ENCODE measurements around the gene PHF24. TPM values are rescaled to one million over a fixed set of nuclear protein-coding genes. Genes with fewer than 3 reads are reported as not detected.

Gene PHF24
- polyA plus RNA-seq, 5 donors: 0.19 to 0.81 (median 0.54) TPM

Other genes with a start within 250 kb of the PHF24 start
- 100 to 1,000 TPM; 106 to 169 (median 142) TPM for gene CCL21, start 248.1 kb upstream of the PHF24 start, polyA plus RNA-seq (ENCODE audit: insufficient read depth in 1 of 5, insufficient read length in 5 of 5, low replicate concordance in 1 of 5)
- gene DNAJB5, start 31.5 kb downstream of the PHF24 start, polyA plus RNA-seq (ENCODE audit: insufficient read depth in 1 of 5, insufficient read length in 5 of 5, low replicate concordance in 1 of 5): 10 to 100 TPM in 2 of 5 donors, 1 to 10 TPM in 3; 7.5 to 12.5 (median 9.3) TPM
- gene VCP, start 114.3 kb downstream of the PHF24 start, polyA plus RNA-seq (ENCODE audit: insufficient read depth in 1 of 5, insufficient read length in 5 of 5, low replicate concordance in 1 of 5): 100 to 1,000 TPM; 182 to 231 (median 209) TPM
- gene FANCG, start 121.7 kb downstream of the PHF24 start, polyA plus RNA-seq (ENCODE audit: insufficient read depth in 1 of 5, insufficient read length in 5 of 5, low replicate concordance in 1 of 5): 10 to 100 TPM; 41.1 to 60.2 (median 49.0) TPM
- gene PIGO, start 138.3 kb downstream of the PHF24 start, polyA plus RNA-seq (ENCODE audit: insufficient read depth in 1 of 5, insufficient read length in 5 of 5, low replicate concordance in 1 of 5): 10 to 100 TPM; 20.2 to 25.6 (median 21.3) TPM
- 100 to 1,000 TPM in 2 of 5 donors, 10 to 100 TPM in 3; 93.1 to 111 (median 100.0) TPM for gene STOML2, start 144.8 kb downstream of the PHF24 start, polyA plus RNA-seq (ENCODE audit: insufficient read depth in 1 of 5, insufficient read length in 5 of 5, low replicate concordance in 1 of 5)
- gene ATOSB, start 157.6 kb downstream of the PHF24 start, polyA plus RNA-seq (ENCODE audit: insufficient read depth in 1 of 5, insufficient read length in 5 of 5, low replicate concordance in 1 of 5): 10 to 100 TPM; 12.3 to 16.1 (median 14.9) TPM
- 10 to 100 TPM; 70.4 to 90.4 (median 79.8) TPM for gene UNC13B, start 203.7 kb downstream of the PHF24 start, polyA plus RNA-seq (ENCODE audit: insufficient read depth in 1 of 5, insufficient read length in 5 of 5, low replicate concordance in 1 of 5)

Measured in right lung (tissue), 5 donors.